Heart right ventricle (tissue), 16 donors: ENCODE measurements around the gene TSC2. TPM values are rescaled to one million over a fixed set of nuclear protein-coding genes. Genes with fewer than 3 reads are reported as not detected.
A peak's percentile ranks its signal among the peaks of the same experiment; 100 is the strongest.

Source experiments
- ATAC-seq, 8 donors: fragments of 200-7000 bp; cut with Tn5 transposase; one replicate each; pipeline ENCODE4 v1.9.1; 2020; ENCODE audit warnings: mild to moderate bottlenecking in 8 of 8, moderate library complexity in 8 of 8, moderate number of reproducible peaks in 1 of 8
- DNase-seq, 2 donors: peaks; one replicate each; pipeline ENCODE4 v3.0.0-alpha.2; 2020
- H3K27ac ChIP-seq, 10 donors: fragments of 200-600 bp; sonication (generic) in 2 of 10; one replicate each; pipeline versions ENCODE4 v1.5.0 to v1.8.0; 2020 to 2022; ENCODE audit warnings: mild to moderate bottlenecking in 3 of 10
- H3K27me3 ChIP-seq, 7 donors: fragments of 200-600 bp; one replicate each; pipeline ENCODE4 v1.8.0; 2021 to 2022; ENCODE audit warnings: mild to moderate bottlenecking in 2 of 7
- H3K36me3 ChIP-seq, 9 donors: fragments of 200-600 bp; sonication (generic) in 1 of 9; one replicate each; pipeline versions ENCODE4 v1.5.0 to v1.8.0; 2020 to 2022; ENCODE audit warnings: mild to moderate bottlenecking in 2 of 9
- H3K4me1 ChIP-seq, 9 donors: fragments of 200-600 bp; sonication (generic) in 1 of 9; one replicate each; pipeline versions ENCODE4 v1.5.0 to v1.8.0; 2020 to 2022; ENCODE audit warnings: mild to moderate bottlenecking in 4 of 9
- H3K4me3 ChIP-seq, 10 donors: fragments of 200-600 bp; sonication (generic) in 2 of 10; one replicate each; pipeline versions ENCODE4 v1.5.0 to v1.8.0; 2020 to 2022; ENCODE audit warnings: mild to moderate bottlenecking in 7 of 10, moderate library complexity in 2 of 10
- H3K9me3 ChIP-seq, 11 donors: fragments of 200-600 bp in 10 of 11; sonication (generic) in 2 of 11; one replicate each; pipeline versions ENCODE4 v1.5.0 to v1.8.0; 2013 to 2022; ENCODE audit warnings: mild to moderate bottlenecking in 2 of 11, control low read depth in 1 of 11, moderate library complexity in 1 of 11
- CTCF ChIP-seq, 9 donors: fragments of 200-600 bp; sonication (generic) in 2 of 9; IDR thresholded peaks; one replicate each; pipeline versions ENCODE4 v1.5.0 to v1.8.0; 2021 to 2022; ENCODE audit warnings: antibody characterized with exemption in 9 of 9, mild to moderate bottlenecking in 5 of 9, moderate library complexity in 1 of 9
- WGBS, 2 donors: extraction: QIAGEN DNeasy Blood & Tissue Kit; methylation state at CpG; one replicate each; pipeline ENCODE4 v1.1.7; 2013; ENCODE audit warnings: inconsistent platforms in 1 of 2; 5-methylcytosine and 5-hydroxymethylcytosine counted together
- intact Hi-C, 10 donors: fragments of 100-400 bp; cut with DNase I; formaldehyde crosslinking; loops; one replicate each; pipeline versions ENCODE4 v1.11.1 to v1.14.2; 2022
- polyA plus RNA-seq, 2 donors: library from polyadenylated mRNA; stranded (reverse); fragments of 200-250 nt; gene quantifications; one replicate each; pipeline ENCODE4 v1.2.3, GENCODE V29; 2013
- total RNA-seq, 10 donors: library from RNA; stranded (reverse); fragmentation: NEBNext Ultra II Directional in 3 of 10; extraction: Animal tissue kit (Norgen Biotek cat#: 25700) in 3 of 10; gene quantifications; one replicate each; pipeline versions ENCODE4 v1.2.1 to v1.2.4, GENCODE V29; 2021 to 2023
- donor health status: Arrhythmogenic right ventricular cardiomyopathy.
- donor health status: ischemic (EF 13 %, LVEDD 7.1; RV severe dilation, severe dysfunction).
- donor health status: healthy with polysubstance abuse.
- donor health status: DM: no; HTN: yes; CAD: no.
- donor health status: DM: no; HTN: no; CAD: no.
- donor health status: ischemic (EF 25% LVEDD 6.9; RV normal size, moderate dysfunction).
- donor health status: ischemic (EF 25% LVEDD 5.7; RV mildly dilated, moderate dysfunction).
- donor health status: healthy.
- donor health status: DM: yes; HTN: yes; CAD: no.
- donor health status: Ischemic cardiomyopathy.
- donor health status: ischemic (EF 35%, LVEDD 5.7; RV mildly dilated, moderate dysfunction).
- donor health status: nonischemic (EF 11% LVEDD 7.7; RV severe dilation, severe dysfunction).
- donor health status: DM: yes; HTN: yes; CAD: no.
- donor health status: PGD.
- donor health status: ischemic (EF 29% LVEDD 5.4; RV normal size, mild dysfunction).
- donor health status: nonischemic (EF 23%, LVEDD 6.1; RV moderate dilation, normal function).

Gene TSC2
- total and polyA plus RNA-seq, 12 donors, result 28.8 to 87.0 (median 71.5) TPM

- Histone ChIP-seq H3K4me3 (no peak overlapping the region), H3K27me3 (no peaks in the 10 kb centered on the region), H3K4me1 (peaks cover 0 to 24% (median 9%) of the 10 kb centered on the region in 9 donors), H3K9me3 (no peaks in the 10 kb centered on the region), H3K27ac (no peak overlapping the region), H3K36me3 (peaks cover 0 to 96% (median 78%) of the 10 kb centered on the region in 9 donors)
- intact Hi-C loops, result loop anchor here in 3 of 10 donors (5.0 to 10.0 kb wide), 3 partner anchors 36 to 63 kb away; partner anchors contain the start of genes NHERF2 (in 1 of the 3) and RAB26 (in 1 of the 3)
- no peak for ATAC-seq
- WGBS, 2 donors, result 92 to 93% methylated on average over 41 of the region's 41 CpGs
- DNase-seq, result no peak
- TF ChIP-seq CTCF (IDR thresholded peaks at IDR 0.05), result no peak
Observed at GRCh38 chr16:2087748-2088631, 40.2 kb downstream of the TSC2 start.

- no peak for DNase-seq
- Histone ChIP-seq H3K27me3 (no peaks in the 10 kb centered on the region), H3K9me3 (no peaks in the 10 kb centered on the region), H3K27ac (peak overlapping the region in 1 of 10 donors; percentile 88), H3K36me3 (peaks cover 0 to 96% (median 81%) of the 10 kb centered on the region in 9 donors), H3K4me3 (no peak overlapping the region), H3K4me1 (peaks cover 0 to 16% (median 0%) of the 10 kb centered on the region in 9 donors)
- intact Hi-C loops, result loop anchor here in 3 of 10 donors (5.0 to 10.0 kb wide), 3 partner anchors 37 to 64 kb away; partner anchors contain the start of genes NHERF2 (in 1 of the 3) and RAB26 (in 1 of the 3)
- ATAC-seq, result no peak
- no peak for TF ChIP-seq CTCF (IDR thresholded peaks at IDR 0.05)
- 88 to 90% methylated on average over 20 of the region's 20 CpGs for WGBS, 2 donors
Observed at GRCh38 chr16:2088759-2089358, 41.1 kb downstream of the TSC2 start.

- DNase-seq, result no peak
- no peak for TF ChIP-seq CTCF (IDR thresholded peaks at IDR 0.05)
- no peaks in the 10 kb centered on the region for H3K9me3 ChIP-seq
- H3K4me1 ChIP-seq, result peaks cover 0 to 16% (median 0%) of the 10 kb centered on the region in 9 donors
- intact Hi-C loops, result loop anchor here in 3 of 10 donors (5.0 to 10.0 kb wide), 3 partner anchors 38 to 65 kb away; partner anchors contain the start of genes NHERF2 (in 1 of the 3) and RAB26 (in 1 of the 3)
- WGBS, 2 donors, result 90 to 91% methylated on average over 44 of the region's 44 CpGs
- H3K36me3 ChIP-seq, result peaks cover 0 to 96% (median 73%) of the 10 kb centered on the region in 9 donors
- ATAC-seq, result peak in 4 of 8 donors; percentile 0 to 9 (median 0)
- H3K27me3 ChIP-seq, result no peaks in the 10 kb centered on the region
- H3K27ac ChIP-seq, result peak overlapping the region in 9 of 10 donors; percentile 71 to 88 (median 78)
- peak overlapping the region in 4 of 10 donors; percentile 2 to 24 (median 16) for H3K4me3 ChIP-seq
Observed at GRCh38 chr16:2089706-2090480, 42.1 kb downstream of the TSC2 start.
